ENCODE measurements around the gene RHEX. TPM values are rescaled to one million over a fixed set of nuclear protein-coding genes. Genes with fewer than 3 reads are reported as not detected.
A peak's percentile ranks its signal among the peaks of the same experiment; 100 is the strongest.
"Not testable (repeated sequence)": the region's sequence is repeated elsewhere in the genome, so short reads cannot be mapped to it uniquely, and the experiment has no call there.

The RHEX gene
- total RNA-seq, 1 donor from 2014 or later = not detected

DNA sequence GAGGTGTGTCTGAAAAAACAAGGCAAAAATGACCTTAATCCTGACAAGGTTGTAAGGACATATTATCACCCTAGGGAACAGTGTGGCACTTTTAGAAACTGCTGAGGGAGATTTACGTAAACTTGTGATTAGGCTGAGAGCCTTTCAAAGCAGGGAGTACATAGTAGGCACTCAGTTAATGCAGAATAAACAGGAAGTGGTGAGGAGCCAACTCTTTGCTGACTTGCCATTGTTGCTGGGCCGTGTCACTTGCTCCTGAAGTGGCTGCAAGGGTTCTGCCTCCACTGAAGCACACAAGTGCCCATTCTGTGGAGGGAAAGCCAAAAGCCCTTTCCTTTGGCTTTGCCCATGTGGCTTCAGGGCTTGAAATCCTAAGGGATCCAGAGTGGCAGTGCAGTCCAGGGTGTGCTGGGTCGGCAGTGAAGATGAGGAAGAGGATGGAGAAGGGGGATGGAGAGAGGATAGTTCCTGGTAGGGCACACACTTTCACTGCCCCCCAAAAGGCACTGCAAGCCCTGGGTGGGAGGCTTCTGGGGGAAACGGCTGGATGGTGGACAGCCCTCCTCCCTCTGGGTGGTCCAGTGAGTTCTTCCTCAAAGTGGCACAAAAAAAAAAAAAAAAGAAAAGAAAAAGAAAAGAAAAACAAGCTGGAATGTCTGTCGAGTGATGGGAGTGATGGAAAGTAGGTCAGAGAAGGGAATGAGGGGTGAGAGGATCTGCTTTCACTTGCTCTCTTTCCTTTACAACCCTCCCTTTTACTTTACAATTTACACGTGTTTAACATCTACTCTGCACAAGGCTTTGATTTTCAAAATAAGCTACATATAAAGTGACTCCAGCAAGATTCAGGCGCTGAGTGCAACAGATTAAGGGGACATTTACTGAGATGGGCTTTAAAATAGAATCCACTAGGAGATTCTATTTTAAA is 13.7 kb upstream of the RHEX start:
- Mint-ChIP-seq H3K4me3 (no peak overlapping the region), H3K27me3 (peaks cover 61% of the 10 kb centered on the region)

DNA sequence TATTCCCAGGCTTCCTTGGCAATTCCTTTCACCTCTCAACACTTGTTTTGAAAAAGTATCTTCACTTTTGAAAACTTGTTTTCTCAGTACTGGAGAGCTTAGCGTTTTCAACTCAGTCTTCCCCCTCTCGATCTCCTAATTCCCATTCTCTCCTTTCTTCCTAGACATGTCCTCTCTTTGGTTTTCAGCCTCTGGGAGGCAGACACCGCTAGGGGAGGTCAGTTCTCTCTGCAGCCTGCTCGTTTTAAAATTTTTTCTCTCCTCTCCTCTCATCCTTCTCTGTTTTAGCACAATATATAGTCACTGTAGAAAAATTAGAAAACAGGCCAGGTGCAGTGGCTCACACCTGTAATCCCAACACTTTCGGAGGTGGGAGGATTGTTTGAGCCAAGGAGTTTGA is 12.6 kb upstream of the RHEX start:
- H3K27me3 Mint-ChIP-seq = peaks cover 54% of the 10 kb centered on the region
- no peak overlapping the region for H3K4me3 Mint-ChIP-seq
- no peak overlapping the region for H3K27ac Mint-ChIP-seq
- H3K4me1 Mint-ChIP-seq = peaks cover 13% of the 10 kb centered on the region
- intact Hi-C loops (cut with micrococcal nuclease) = no loop called here
- DNase-seq = no peak
- H3K9me3 Mint-ChIP-seq = no peaks in the 10 kb centered on the region
- H3K36me3 Mint-ChIP-seq (ENCODE audit: low read depth) = no peaks in the 10 kb centered on the region

More for the DNA sequence above, 13.7 kb upstream of the RHEX start:
- Mint-ChIP-seq H3K9me3 (no peaks in the 10 kb centered on the region), H3K27ac (no peak overlapping the region), H3K4me1 (peaks cover 19% of the 10 kb centered on the region), H3K36me3 (ENCODE audit: low read depth) (no peaks in the 10 kb centered on the region)
- DNase-seq = no peak
- intact Hi-C loops (cut with micrococcal nuclease) = no loop called here

DNA sequence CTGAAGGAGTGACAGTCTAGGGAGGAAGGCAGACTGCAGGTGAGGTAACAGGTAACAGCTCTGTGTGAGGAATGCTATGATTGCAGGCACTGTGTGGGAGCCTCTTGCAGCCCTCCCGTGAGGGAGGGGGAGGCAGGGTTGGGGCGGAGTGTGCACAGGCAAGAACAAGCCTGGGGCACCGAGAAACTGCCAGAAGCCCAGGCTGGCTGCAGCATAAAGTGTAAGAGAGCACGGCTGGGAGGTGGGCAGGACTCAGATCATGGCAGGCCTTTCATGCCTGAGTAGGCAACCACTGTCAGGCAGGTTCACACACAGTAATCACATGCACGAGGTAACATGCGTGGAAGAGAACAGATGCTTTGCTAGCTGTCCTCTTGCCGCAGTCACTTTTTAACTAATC is 11.3 kb upstream of the RHEX start:
- intact Hi-C loops (cut with micrococcal nuclease) = no loop called here
- H3K9me3 Mint-ChIP-seq = no peaks in the 10 kb centered on the region
- H3K36me3 Mint-ChIP-seq (ENCODE audit: low read depth) = no peaks in the 10 kb centered on the region
- peaks cover 13% of the 10 kb centered on the region for H3K4me1 Mint-ChIP-seq
- no peak for DNase-seq
- no peak overlapping the region for H3K4me3 Mint-ChIP-seq
- H3K27ac Mint-ChIP-seq = no peak overlapping the region
- peaks cover 47% of the 10 kb centered on the region for H3K27me3 Mint-ChIP-seq

DNA sequence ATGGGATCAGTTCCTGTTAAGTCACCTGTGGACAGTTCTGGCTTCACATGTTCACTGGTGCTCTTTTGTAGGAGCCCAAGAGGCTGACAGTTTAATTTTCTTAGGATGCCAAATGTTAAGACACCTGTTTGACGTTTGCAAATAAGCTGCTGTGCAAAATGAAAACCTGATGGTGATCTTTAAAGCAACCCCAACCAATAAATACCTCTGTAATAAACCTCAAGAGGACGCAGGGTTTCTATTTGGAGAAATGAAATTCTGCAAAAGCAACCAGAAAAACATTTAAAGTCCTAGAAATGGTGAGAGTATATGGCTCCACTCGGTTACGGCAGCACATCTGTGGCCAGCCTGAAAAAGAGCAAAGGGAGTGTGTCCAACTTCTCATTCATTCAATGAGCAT is 5.7 kb upstream of the RHEX start:
- no peaks in the 10 kb centered on the region for H3K9me3 Mint-ChIP-seq
- peaks cover 21% of the 10 kb centered on the region for H3K27me3 Mint-ChIP-seq
- H3K36me3 Mint-ChIP-seq (ENCODE audit: low read depth) = no peaks in the 10 kb centered on the region
- no peak for DNase-seq
- intact Hi-C loops (cut with micrococcal nuclease) = no loop called here
- no peak overlapping the region for H3K27ac Mint-ChIP-seq
- H3K4me1 Mint-ChIP-seq = peaks cover 21% of the 10 kb centered on the region
- no peak overlapping the region for H3K4me3 Mint-ChIP-seq

DNA sequence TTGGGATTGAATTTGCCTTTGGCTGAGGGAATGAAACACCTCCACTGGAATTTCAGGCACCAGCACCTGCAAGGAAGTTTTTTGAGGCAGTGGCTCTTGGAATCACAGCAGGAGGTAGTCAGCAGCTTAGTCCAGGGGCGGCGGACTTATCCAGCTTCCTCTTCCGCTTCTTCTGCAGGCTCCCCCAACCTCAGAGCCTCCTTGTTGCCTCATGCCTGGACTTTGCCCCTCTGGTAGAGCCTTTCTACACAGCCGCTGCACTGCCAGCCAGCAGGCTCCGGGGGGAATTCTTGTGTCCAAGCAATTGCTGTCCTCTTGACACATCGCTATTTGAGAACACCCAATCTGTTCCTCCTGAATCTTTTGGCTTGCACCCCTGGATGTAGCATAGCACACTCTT is 4.4 kb upstream of the RHEX start:
- peaks cover 30% of the 10 kb centered on the region for H3K4me1 Mint-ChIP-seq
- intact Hi-C loops (cut with micrococcal nuclease) = no loop called here
- no peaks in the 10 kb centered on the region for H3K9me3 Mint-ChIP-seq
- H3K4me3 Mint-ChIP-seq = no peak overlapping the region
- peaks cover 18% of the 10 kb centered on the region for H3K27me3 Mint-ChIP-seq
- DNase-seq = no peak
- no peak overlapping the region for H3K27ac Mint-ChIP-seq
- H3K36me3 Mint-ChIP-seq (ENCODE audit: low read depth) = no peaks in the 10 kb centered on the region

DNA sequence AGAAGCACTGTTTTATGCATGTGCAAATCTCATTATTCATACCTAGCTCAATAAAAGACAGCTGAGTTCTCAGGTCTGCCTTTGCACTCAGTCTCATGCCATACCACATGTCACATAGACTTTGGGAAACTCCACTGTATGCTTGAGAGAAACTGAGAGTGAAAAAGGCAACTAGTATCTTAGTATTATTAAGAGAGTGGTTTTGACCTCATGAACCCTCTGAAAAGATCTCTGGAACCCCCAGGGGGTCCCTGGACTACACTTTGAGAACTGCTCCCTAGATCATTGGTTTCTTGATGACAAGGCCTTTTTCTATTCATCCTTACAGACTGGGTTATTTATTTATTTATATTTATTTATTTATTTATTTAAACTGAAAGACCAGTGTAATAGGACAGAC is 3.7 kb upstream of the RHEX start:
- H3K9me3 Mint-ChIP-seq = no peaks in the 10 kb centered on the region
- no peak overlapping the region for H3K27ac Mint-ChIP-seq
- no peaks in the 10 kb centered on the region for H3K36me3 Mint-ChIP-seq (ENCODE audit: low read depth)
- no peak overlapping the region for H3K4me3 Mint-ChIP-seq
- peaks cover 21% of the 10 kb centered on the region for H3K27me3 Mint-ChIP-seq
- intact Hi-C loops (cut with micrococcal nuclease) = no loop called here
- peaks cover 31% of the 10 kb centered on the region for H3K4me1 Mint-ChIP-seq
- DNase-seq = no peak

DNA sequence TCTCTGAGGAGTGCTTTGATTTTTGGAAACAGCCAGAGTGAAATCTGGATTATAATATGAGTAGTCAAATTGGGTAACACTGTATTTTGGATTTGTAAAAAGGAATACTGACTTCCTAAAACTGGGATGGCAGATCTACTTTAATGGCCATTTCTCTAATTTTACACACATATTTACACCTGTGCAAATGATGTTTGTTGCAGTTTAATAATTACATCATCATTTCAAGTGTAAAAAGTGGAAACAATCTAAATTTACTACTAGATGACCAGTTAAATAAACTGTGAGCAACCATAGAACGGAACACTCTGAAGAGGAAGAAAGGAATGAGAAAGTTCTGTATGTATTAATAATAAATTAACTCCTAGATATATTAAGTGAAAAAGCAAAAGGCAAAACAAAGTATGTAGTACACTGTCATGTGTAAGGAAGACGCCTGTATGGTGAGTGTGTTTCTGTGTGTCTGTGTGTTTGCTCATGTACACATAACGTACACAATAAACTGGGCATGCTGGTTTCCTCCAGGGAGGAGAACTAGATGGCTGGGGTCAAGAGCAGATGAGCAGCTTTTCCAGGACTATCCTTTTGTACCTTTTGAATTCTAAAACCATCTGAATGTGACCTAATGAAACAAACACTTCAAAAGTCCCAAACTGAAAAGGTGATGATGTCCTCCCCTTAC is 2.9 kb upstream of the RHEX start:
- intact Hi-C loops (cut with micrococcal nuclease) = loop anchor here (1.0 kb wide), 1 partner anchor 49 kb away; no protein-coding TSS in a partner anchor
- peaks cover 31% of the 10 kb centered on the region for H3K4me1 Mint-ChIP-seq
- peaks cover 20% of the 10 kb centered on the region for H3K27me3 Mint-ChIP-seq
- no peak for DNase-seq
- no peak overlapping the region for H3K27ac Mint-ChIP-seq
- no peak overlapping the region for H3K4me3 Mint-ChIP-seq
- no peaks in the 10 kb centered on the region for H3K36me3 Mint-ChIP-seq (ENCODE audit: low read depth)
- H3K9me3 Mint-ChIP-seq = no peaks in the 10 kb centered on the region

DNA sequence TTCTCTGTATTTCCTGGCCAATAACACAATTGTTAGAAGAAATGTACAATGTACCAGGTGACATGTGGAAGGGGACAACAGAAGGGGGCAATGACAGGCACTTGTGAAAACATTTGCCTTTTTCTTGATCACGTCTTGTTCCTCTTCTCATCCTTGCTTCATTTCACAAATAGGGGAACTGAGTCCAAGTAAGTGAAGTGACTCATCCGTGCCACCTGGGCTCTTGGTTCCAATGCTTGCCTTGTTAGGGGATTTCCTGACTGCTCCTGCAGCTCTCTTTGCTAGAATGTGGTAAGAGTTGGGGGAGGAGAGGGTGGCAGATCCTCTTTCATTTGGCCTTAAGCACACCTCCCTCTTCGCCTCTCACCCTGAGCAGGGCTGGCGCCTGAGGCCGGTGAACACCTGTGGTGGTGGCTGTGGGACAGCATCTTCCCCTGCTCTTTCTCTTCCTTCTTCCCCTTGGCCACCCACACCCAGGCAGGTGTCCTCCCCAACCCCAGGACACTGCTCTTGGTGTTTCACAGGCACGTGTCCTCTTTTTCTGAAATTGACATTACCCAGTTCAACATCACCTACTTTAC is 2.2 kb upstream of the RHEX start:
- Mint-ChIP-seq H3K4me3 (peak overlapping the region; percentile 35), H3K36me3 (ENCODE audit: low read depth) (no peaks in the 10 kb centered on the region), H3K27ac (peak overlapping the region; percentile 64), H3K27me3 (peaks cover 27% of the 10 kb centered on the region), H3K4me1 (peaks cover 31% of the 10 kb centered on the region), H3K9me3 (no peaks in the 10 kb centered on the region)
- DNase-seq = peak; percentile 86
- intact Hi-C loops (cut with micrococcal nuclease) = loop anchor here (1.0 kb wide), 1 partner anchor 49 kb away; no protein-coding TSS in a partner anchor

DNA sequence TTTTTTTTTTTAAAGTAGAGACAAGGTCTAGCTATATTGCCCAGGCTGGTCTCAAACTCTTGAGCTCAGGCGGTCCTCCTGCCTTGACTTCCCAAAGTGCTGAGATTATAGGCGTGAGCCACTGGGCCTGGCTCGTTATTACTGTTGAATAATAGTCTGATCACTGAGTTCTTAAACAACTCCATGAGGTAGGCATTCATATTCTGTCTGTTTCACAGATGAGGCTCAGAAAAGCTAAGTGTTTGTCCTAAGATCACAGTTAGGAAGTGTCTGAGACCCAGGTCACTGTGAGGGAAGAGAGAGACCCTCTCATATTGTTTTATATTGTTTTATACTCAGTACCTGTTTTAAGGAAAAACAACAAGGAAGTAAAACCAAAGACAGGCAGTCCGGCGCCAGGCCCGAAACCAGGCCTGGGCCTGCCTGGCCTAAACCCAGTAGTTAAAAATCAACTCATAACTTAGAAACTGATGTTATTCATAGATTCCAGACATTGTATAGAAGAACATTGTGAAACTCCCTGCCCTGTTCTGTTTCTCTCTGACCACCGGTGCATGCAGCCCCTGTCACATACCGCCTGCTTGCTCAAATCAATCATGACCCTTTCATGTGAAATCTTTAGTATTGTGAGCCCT is 625 bp upstream of the RHEX start:
- H3K9me3 Mint-ChIP-seq; H3K27ac Mint-ChIP-seq; H3K4me3 Mint-ChIP-seq; H3K36me3 Mint-ChIP-seq (ENCODE audit: low read depth); DNase-seq: not testable (repeated sequence)
- peaks cover 31% of the 10 kb centered on the region for H3K4me1 Mint-ChIP-seq
- peaks cover 35% of the 10 kb centered on the region for H3K27me3 Mint-ChIP-seq
- intact Hi-C loops (cut with micrococcal nuclease) = loop anchor here (2.0 kb wide), 1 partner anchor 14 kb away; no protein-coding TSS in a partner anchor

DNA sequence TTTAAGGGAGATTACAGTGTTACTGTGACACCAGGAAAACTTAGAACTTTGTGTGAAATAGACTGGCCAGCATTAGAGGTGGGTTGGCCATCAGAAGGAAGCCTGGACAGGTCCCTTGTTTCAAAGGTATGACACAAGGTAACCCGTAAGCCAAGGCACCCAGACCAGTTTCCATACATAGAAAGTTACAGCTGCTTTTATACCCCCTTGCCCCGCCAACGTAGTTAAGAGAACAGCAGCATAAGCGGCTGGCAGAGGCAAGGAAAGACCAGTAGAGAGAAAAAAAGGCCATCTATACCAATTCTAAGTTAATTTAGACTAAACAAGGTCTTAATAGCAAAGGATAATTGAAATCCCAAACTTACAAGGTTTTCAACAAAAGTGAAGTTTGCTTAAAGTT is 643 bp downstream of the RHEX start:
- H3K9me3 Mint-ChIP-seq; H3K36me3 Mint-ChIP-seq (ENCODE audit: low read depth); H3K27ac Mint-ChIP-seq; DNase-seq: not testable (repeated sequence)
- Mint-ChIP-seq H3K4me1 (peaks cover 31% of the 10 kb centered on the region), H3K4me3 (peak overlapping the region; percentile 6), H3K27me3 (peaks cover 28% of the 10 kb centered on the region)
- intact Hi-C loops (cut with micrococcal nuclease) = loop anchor here (2.0 kb wide), 1 partner anchor 13 kb away; no protein-coding TSS in a partner anchor

DNA sequence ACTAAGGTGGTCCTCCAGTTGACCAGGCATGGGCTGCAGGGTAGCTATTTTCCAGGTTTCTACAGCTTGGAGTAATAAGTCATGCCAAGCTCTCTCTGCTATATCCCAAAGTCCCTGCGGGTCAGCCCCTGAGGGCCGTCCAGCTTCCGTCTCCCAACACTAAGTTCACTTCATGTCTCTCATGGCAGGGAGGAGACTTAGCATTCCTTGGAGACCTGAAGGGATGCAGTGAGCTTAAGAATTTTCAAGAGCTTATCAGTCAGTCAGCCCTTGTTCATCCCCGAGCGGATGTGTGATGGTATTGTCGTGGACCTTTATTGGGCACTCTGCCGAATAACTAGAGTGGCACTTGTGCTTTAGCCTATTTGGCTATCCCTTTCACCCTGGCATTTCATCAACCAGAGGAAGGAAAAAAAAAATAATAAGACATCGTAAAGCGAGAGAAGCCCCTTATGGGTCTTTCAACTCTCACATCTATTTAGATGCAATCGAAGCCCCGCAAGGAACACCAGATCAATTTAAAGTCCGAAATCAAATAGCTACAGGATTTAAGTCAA is 2.2 kb downstream of the RHEX start:
- Mint-ChIP-seq H3K4me1 (peaks cover 28% of the 10 kb centered on the region), H3K27me3 (peaks cover 32% of the 10 kb centered on the region)
- H3K9me3 Mint-ChIP-seq; intact Hi-C loops (cut with micrococcal nuclease); H3K27ac Mint-ChIP-seq; DNase-seq; H3K36me3 Mint-ChIP-seq (ENCODE audit: low read depth); H3K4me3 Mint-ChIP-seq: not testable (repeated sequence)

DNA sequence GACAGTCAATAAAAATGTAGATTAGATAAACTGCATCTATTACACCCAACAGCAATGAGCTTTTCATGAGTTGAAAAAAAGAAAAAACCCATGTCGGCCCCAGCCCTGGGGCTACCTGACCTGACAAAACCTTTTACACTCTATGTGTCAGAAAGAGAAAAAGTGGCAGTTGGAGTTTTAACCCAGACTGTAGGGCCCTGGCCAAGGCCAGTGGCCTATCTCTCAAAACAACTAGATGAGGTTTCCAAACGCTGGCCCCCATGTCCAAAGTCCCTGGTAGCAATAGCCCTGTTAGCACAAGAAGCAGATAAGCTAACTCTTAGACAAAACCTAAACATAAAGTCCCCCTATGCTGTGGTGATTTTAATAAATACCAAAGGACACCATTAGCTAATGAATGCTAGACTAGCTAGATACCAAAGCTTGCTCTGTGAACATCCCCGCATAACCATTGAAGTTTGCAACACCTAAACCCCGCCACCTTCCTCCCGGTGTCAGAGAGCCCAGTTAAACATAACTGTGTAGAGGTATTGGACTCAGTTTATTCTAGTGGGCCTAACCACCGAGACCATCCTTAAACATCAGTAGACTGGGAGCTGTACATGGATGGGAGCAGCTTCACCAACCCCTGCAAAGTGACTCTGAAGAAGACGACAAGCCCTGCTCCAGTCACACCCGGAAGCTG is 2.8 kb downstream of the RHEX start:
- Mint-ChIP-seq H3K27me3 (peaks cover 38% of the 10 kb centered on the region), H3K4me1 (peaks cover 24% of the 10 kb centered on the region)
- H3K9me3 Mint-ChIP-seq; intact Hi-C loops (cut with micrococcal nuclease); H3K27ac Mint-ChIP-seq; H3K4me3 Mint-ChIP-seq; H3K36me3 Mint-ChIP-seq (ENCODE audit: low read depth); DNase-seq: not testable (repeated sequence)
